Islet of Langerhans (tissue), 1 donor: ENCODE results near the gene SEC24C.

ENCODE experiments used
- FAIRE-seq: peaks from one replicate; lab custom pipeline; 2011; peaks lifted over from hg19 to GRCh38; lab: Jason Lieb, UNC

The SEC24C gene

GRCh38 chr10:73814896-73815718 lies 70.9 kb downstream of the SEC24C start:
- FAIRE-seq: no peak

DNA sequence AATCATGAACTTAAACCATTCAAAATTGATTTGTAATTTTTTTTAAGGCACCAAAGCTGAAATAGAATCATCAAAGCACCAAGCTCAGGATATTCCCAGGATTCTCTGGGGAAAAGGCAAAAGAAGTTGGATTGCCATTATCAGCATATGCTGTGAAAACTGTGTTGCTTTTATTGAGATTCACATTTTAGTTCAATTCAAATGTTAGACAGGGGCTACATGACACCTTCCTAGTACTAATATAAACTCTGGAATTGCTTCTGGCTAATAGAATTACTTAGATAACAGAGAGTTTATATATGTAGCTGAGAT lies 71.5 kb downstream of the SEC24C start:
- no peak for FAIRE-seq

- no peak for FAIRE-seq
Observed at GRCh38 chr10:73816917-73817729, 73.0 kb downstream of the SEC24C start.

DNA sequence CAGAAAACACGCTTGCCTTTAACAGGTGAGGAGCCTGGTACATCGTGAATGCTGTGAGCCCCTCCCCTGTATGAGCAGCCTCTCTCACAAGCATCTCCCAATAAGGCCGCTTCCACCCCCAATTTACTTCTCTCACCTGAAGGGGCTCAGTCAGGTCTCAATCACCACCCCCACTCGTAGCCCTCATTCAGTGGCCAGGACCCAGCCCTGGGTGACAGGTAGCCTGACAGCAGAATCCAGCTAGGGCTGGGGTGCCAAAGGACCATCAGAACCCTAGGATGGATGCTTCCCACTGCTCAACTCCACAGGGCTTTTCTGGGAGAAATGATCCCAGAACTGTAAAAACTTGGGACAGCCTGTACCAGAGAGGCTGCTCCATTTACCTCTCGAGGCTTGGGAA lies 73.7 kb downstream of the SEC24C start:
- no peak for FAIRE-seq

DNA sequence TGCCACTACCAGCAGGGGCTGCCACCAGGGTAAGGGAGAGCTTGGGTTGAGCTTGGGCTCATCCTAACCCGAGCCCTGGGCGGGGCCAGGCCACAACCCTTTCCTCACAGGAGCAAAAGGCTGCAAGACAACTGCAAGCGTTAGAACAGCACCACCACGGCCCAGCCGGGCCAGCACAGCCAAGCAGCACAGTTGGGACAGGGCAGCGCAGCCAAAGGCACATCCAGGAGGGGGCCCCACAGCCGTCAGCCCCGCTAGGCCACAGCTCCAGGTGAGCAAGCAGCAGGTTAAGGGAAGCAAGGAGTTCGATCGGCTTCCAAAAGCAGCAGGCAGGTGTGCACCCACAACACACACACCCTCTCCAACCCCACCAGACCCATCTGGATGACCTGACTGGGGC lies 74.2 kb downstream of the SEC24C start:
- no peak for FAIRE-seq

- FAIRE-seq: no peak
Observed at GRCh38 chr10:73819081-73819480, 74.9 kb downstream of the SEC24C start.

DNA sequence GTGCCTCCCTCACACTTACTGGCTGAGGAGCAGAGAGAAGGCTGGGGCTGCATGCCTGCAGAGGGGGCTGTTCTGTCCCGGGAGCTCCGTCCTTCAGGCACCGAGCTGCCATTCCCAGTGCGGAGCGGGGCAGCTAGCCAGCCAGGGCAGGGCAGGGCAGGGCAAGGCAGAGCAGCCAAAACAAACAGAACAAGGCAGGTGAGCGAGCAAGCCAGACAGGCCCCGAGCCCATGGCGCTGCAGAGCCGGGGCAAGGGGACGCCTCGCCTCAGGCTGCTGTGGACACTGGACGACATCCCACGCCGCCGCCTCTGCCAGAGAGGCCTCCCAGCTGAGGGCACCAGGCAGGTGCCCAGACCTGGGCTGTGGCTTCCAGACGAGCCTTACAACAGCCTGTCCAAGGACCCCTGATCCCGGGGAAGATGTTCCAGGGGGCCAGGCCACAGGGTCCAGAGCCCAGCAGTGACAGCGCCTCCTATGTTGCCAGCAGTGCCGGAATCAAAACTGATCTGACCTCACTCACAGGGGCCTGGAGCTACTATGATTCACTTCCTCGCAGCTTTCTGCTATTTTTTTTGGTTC lies 75.4 kb downstream of the SEC24C start:
- FAIRE-seq: no peak
